GM23248 (cell line): ENCODE measurements around the gene ZNF222.

ENCODE experiments used
- EZH2 ChIP-seq: fragments of 200-600 bp; sonication (generic); IDR thresholded peaks from 2 replicates; pipeline ENCODE4 v1.6.1; 2018; ENCODE audit warnings: antibody characterized with exemption, mild to moderate bottlenecking; ENCODE audit not compliant: insufficient read depth, poor library complexity, severe bottlenecking
- EZH2phosphoT487 ChIP-seq: fragments of 200-600 bp; sonication (generic); IDR thresholded peaks from 2 replicates; pipeline ENCODE4 v1.6.1; 2018; ENCODE audit warnings: antibody characterized with exemption, moderate library complexity, mild to moderate bottlenecking, low read depth; ENCODE audit not compliant: insufficient read depth

DNA sequence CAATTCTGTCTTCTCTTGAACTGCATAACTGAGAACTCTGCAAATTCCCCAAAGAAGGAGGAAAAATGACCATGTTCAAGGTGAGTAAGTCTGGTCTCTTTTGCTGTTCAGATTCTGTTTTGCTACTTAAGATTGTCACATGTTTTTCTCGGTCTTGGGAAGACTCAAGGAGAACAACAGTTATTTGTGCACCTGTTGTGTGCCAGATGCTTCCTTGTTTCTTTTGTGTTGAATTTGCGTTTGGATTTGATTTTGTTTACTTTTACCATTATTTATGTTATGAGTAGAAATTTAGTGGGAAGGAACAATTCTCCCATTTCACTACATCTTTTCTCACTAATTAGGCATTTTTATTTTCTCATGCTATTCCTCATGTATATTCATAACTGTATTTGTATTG lies 51.1 kb downstream of the ZNF222 start:
- TF ChIP-seq EZH2 (no peak), EZH2phosphoT487 (no peak)
